GM21825 (cell line): ENCODE measurements around the gene MOXD1.
A peak's percentile ranks its signal among the peaks of the same experiment; 100 is the strongest.

Experiments
- ATAC-seq: cut with Tn5 transposase; IDR thresholded peaks from one replicate; pipeline ENCODE4 v1.9.1; 2021; ENCODE audit warnings: mild to moderate bottlenecking, moderate library complexity; ENCODE audit not compliant: unreplicated experiment

MOXD1 gene

GRCh38 chr6:132400555-132400882 lies 756 bp downstream of the MOXD1 start:
- ATAC-seq, result no peak

DNA sequence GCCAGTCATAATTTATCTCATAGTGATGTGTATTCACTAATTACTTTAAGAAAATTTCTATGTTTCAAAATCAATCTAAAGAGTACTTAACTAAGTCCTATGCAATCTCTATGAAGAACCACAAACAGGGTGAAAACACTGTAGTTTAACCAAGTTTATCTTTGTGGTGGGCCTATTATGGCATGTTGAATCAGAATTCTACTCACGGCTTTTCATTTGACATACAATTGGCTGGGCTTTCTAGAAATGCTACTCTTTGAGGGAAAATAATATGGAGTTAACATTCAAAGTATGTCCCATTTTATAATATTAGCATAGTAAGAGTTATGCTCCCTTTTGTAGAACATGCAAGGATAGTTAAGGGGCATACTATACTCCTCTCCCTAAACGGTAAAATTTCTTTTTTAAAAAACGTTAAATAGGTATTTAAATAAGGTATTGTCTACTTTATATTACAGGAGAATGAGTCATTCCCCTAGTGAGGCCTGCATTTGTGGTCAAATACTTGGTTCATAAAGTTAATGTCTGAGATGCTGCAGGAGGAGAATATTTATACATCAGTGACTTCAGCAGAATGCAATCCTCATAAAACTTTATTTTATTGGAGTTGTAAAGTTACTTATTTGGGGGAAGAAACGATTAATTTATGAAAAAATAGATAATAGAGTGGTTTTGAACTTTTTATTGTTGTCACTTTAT lies 1.8 kb downstream of the MOXD1 start:
- no peak for ATAC-seq

- ATAC-seq, result no peak
Observed at GRCh38 chr6:132395015-132395597, 6.2 kb downstream of the MOXD1 start.

GRCh38 chr6:132392792-132393191 lies 8.5 kb downstream of the MOXD1 start:
- ATAC-seq, result no peak

GRCh38 chr6:132392270-132392646 lies 9.0 kb downstream of the MOXD1 start:
- no peak for ATAC-seq

DNA sequence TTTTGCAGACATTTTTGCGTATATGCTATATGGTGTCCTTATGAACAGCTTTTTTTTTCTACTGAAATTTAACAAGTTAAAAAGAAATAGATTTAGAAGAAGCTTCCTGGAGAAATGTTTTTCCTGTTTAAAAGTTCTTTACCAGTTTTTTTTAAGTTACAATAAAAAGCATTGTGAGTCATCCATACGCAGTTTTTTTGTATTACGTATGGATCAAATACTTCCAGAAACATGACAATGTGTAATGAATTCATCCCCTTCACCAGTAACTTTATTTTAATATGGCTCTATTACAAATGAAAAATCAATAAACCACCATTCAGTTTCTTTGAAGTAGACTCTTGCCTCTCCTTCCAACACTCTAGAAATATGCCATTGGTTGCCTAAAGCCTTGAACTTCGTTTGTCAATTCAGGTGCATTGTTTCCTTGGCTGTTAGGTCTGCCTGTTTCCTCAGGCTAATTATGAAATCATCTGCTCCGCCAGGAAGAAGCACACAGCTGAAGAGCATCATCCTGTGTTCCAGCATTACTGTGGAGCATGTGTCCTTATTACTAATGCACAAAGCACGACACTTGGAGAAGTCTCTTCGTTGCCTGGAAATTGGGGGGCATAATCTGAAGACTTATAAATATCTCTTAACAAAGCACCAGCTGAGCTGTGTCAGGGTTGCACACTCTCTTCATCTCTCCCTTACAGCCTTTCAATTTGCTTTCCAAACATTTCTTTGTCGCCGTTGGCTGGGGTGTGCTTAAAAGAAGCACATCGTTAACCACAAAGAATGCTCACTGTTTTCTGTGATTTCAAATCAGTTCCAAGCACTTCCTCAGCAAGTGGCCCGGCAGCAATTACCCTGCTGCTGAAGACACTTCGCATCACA lies 9.6 kb downstream of the MOXD1 start:
- ATAC-seq, result no peak

- no peak for ATAC-seq
Observed at GRCh38 chr6:132390451-132390850, 10.8 kb downstream of the MOXD1 start.

GRCh38 chr6:132390017-132390416 lies 11.3 kb downstream of the MOXD1 start:
- no peak for ATAC-seq

DNA sequence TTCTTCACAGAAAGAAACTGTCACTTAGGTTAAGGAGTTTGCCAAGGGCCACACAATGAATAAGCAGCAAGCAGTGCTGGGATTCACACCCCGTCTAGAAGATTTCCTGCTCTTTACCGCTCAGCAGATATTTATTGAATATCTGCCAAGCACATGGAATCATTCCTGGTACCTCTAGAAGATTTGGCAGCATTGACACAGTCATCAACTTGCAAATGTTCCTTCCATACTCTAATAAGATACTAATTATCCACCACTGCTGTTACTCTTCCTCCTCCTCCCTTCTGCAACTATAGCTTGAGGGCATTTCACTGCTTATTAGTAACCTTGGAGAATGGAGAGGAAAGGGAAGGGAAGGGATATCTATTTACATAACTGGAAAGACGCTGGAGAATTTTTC lies 13.0 kb downstream of the MOXD1 start:
- no peak for ATAC-seq

- no peak for ATAC-seq
Observed at GRCh38 chr6:132382630-132383175, 18.6 kb downstream of the MOXD1 start.

- ATAC-seq, result no peak
Observed at GRCh38 chr6:132381381-132381780, 19.9 kb downstream of the MOXD1 start.

GRCh38 chr6:132380358-132381029 lies 20.8 kb downstream of the MOXD1 start:
- no peak for ATAC-seq

GRCh38 chr6:132369526-132369925 lies 31.7 kb downstream of the MOXD1 start:
- no peak for ATAC-seq

DNA sequence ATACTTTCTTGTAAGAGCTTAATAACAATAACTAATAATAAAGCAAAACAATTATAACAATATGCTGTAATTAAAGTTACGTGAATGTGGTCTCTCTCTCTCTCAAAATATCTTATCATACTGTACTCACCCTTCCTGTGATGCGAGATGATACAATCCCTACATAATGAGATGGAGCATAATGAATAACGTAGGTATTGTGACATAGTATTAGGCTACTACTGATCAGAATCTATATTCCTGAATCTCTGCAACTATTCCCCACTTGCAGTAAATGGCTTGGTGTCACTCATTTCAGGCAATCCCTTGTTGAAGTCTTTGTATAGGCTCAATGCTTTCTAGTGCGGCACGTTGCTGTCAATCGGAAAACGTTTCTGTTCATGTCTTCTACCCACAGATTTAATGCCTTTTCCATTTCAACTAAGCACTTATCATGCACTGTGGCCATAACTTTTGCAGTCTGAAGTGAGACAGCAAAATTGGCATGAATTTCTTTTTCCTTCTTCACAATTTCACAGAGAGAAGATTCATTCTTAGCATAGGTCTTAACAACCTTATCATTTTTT lies 32.3 kb downstream of the MOXD1 start:
- ATAC-seq, result no peak

- ATAC-seq, result peak; percentile 98
Observed at GRCh38 chr6:132365281-132365907, 35.9 kb downstream of the MOXD1 start.

- no peak for ATAC-seq
Observed at GRCh38 chr6:132364306-132365074, 36.8 kb downstream of the MOXD1 start.

GRCh38 chr6:132362442-132363185 lies 38.7 kb downstream of the MOXD1 start:
- ATAC-seq, result no peak

GRCh38 chr6:132361101-132361500 lies 40.2 kb downstream of the MOXD1 start:
- ATAC-seq, result no peak

DNA sequence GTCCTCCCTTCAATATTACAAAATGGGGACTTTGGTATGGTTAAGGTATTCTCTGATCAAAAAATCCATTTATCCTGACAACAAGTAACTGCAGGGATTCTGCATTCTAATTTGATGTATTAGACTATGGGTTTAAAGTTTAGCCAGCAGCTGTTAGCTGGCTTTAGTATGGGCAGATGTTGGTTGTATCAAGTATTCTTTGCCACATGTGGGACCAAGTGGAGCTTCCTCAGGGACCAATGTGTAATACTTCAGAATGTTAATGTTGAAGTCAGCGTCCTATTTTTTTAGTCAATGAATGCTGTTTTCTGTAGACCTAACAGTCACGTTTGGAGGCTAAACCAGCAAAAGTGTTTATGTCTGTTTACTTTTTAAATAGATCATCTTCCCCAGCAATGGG lies 41.4 kb downstream of the MOXD1 start:
- ATAC-seq, result no peak
